ENCODE measurements around the gene MIGA2. TPM values are rescaled to one million over a fixed set of nuclear protein-coding genes. Genes with fewer than 3 reads are reported as not detected.
"Not testable (repeated sequence)": the region's sequence is repeated elsewhere in the genome, so short reads cannot be mapped to it uniquely, and the experiment has no call there.

Gene MIGA2
- total RNA-seq, 1 experiment from 2014 or later = 23.7 TPM

DNA sequence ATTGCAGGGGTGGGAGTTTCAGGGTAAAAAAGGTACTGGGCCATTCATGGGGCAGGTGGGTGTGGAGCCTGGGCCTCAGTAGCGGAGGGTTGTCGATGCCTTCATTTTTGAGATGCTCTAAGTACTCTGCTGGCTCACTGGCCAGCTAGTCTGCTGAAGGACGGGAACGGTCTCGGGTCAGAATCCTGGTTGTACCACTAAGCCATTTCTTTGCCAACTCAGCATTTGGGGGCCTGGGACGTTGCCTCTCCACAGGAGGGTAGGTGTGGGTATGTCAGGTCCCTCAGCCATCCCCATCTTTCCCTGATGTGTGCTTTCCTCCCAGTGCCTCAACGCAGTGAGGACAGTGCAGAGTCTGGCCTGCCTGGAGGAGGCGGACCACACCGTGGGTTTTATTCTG, 33.4 kb upstream of the MIGA2 start:
- ChIA-PET POLR2A (no interaction called here), RAD21 (ENCODE audit: low non-redundant PET in 1 of 2, low total read pairs in 2 of 2, uncharacterized antibody in 2 of 2, unreplicated experiment in 2 of 2) (no interaction called here), CTCF (no interaction called here)
- intact Hi-C loops (cut with micrococcal nuclease) = no loop called here
- no peaks in the 10 kb centered on the region for H3K27me3 ChIP-seq (ENCODE audit: insufficient read depth, low read length)
- H3K9me2 ChIP-seq (ENCODE audit: insufficient read depth) = no peaks in the 10 kb centered on the region
- H3K4me2 ChIP-seq (ENCODE audit: low read length) = no peak overlapping the region
- H3K9ac ChIP-seq (ENCODE audit: low read length) = no peak overlapping the region
- H3K4me1 ChIP-seq (ENCODE audit: control insufficient read depth in 1 of 2, insufficient read depth in 2 of 2, low read length in 2 of 2) = no peaks in the 10 kb centered on the region
- no peaks in the 10 kb centered on the region for H3K79me2 ChIP-seq (ENCODE audit: insufficient read depth, low read length)
- H4K20me1 ChIP-seq (ENCODE audit: insufficient read depth) = no peaks in the 10 kb centered on the region
- TF ChIP-seq, protein P1, sequence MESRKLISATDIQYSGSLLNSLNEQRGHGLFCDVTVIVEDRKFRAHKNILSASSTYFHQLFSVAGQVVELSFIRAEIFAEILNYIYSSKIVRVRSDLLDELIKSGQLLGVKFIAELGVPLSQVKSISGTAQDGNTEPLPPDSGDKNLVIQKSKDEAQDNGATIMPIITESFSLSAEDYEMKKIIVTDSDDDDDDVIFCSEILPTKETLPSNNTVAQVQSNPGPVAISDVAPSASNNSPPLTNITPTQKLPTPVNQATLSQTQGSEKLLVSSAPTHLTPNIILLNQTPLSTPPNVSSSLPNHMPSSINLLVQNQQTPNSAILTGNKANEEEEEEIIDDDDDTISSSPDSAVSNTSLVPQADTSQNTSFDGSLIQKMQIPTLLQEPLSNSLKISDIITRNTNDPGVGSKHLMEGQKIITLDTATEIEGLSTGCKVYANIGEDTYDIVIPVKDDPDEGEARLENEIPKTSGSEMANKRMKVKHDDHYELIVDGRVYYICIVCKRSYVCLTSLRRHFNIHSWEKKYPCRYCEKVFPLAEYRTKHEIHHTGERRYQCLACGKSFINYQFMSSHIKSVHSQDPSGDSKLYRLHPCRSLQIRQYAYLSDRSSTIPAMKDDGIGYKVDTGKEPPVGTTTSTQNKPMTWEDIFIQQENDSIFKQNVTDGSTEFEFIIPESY (IDR thresholded peaks at IDR 0.05; ENCODE audit: extremely low read depth, insufficient replicate concordance, low read length) = no peak
- TF ChIP-seq, protein P2, sequence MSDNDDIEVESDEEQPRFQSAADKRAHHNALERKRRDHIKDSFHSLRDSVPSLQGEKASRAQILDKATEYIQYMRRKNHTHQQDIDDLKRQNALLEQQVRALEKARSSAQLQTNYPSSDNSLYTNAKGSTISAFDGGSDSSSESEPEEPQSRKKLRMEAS (IDR thresholded peaks at IDR 0.05) = no peak
- DNase-seq (ENCODE audit: low read depth, low spot score) (no peak), ATAC-seq (no peak)
- H3K4me3 ChIP-seq (replicated peaks in 1 of 2; ENCODE audit: low read depth in 1 of 2, low read length in 2 of 2) = no peak overlapping the region
- no peaks in the 10 kb centered on the region for H3K9me3 ChIP-seq (ENCODE audit: control insufficient read depth in 1 of 2, insufficient read depth in 1 of 2, low read depth in 1 of 2, low read length in 2 of 2)
- H2AFZ ChIP-seq (ENCODE audit: low read depth, low read length, poor library complexity, severe bottlenecking) = no peak overlapping the region
- no TSS peak for BruUV-seq (replicated peaks)
- H3K36me3 ChIP-seq (ENCODE audit: control insufficient read depth in 1 of 2, insufficient read depth in 2 of 2, low read length in 2 of 2) = peaks cover 27 to 61% of the 10 kb centered on the region in 2 experiments; a peak in 3 of 4 replicates
- no peak overlapping the region for H3K27ac ChIP-seq (ENCODE audit: low read depth, low read length)

DNA sequence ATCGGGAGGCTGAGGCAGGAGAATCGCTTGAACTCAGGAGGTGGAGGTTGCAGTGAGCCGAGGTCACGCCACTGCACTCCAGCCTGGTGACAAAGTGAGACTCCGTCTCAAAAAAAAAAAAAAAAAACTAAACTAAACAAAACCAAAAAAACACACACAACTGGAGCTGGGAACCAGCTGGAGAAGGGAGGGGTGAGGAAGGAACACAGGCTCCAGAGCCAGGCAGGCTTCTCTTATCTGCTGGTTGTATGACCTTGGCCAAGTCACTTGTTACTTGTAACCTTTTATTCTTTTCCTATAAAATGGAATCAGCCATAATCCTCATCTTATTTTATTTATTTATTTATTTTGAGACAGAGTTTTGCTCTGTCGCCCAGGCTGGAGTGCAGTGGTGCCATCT, 32.3 kb upstream of the MIGA2 start:
- POLR2A ChIA-PET = not testable (repeated sequence)

More for the DNA sequence above, 32.3 kb upstream of the MIGA2 start:
- H2AFZ ChIP-seq (ENCODE audit: low read depth, low read length, poor library complexity, severe bottlenecking); H3K9me3 ChIP-seq (ENCODE audit: control insufficient read depth in 1 of 2, insufficient read depth in 1 of 2, low read depth in 1 of 2, low read length in 2 of 2); H3K79me2 ChIP-seq (ENCODE audit: insufficient read depth, low read length); RAD21 ChIA-PET (ENCODE audit: low non-redundant PET in 1 of 2, low total read pairs in 2 of 2, uncharacterized antibody in 2 of 2, unreplicated experiment in 2 of 2); H3K27ac ChIP-seq (ENCODE audit: low read depth, low read length); ATAC-seq; DNase-seq (ENCODE audit: low read depth, low spot score); BruUV-seq (replicated peaks); intact Hi-C loops (cut with micrococcal nuclease); H3K27me3 ChIP-seq (ENCODE audit: insufficient read depth, low read length); CTCF ChIA-PET; H3K4me3 ChIP-seq (replicated peaks in 1 of 2; ENCODE audit: low read depth in 1 of 2, low read length in 2 of 2); H4K20me1 ChIP-seq (ENCODE audit: insufficient read depth); H3K4me2 ChIP-seq (ENCODE audit: low read length); H3K9me2 ChIP-seq (ENCODE audit: insufficient read depth); H3K9ac ChIP-seq (ENCODE audit: low read length); H3K4me1 ChIP-seq (ENCODE audit: control insufficient read depth in 1 of 2, insufficient read depth in 2 of 2, low read length in 2 of 2): not testable (repeated sequence)
- peaks cover 27 to 53% of the 10 kb centered on the region in 2 experiments; a peak in 3 of 4 replicates for H3K36me3 ChIP-seq (ENCODE audit: control insufficient read depth in 1 of 2, insufficient read depth in 2 of 2, low read length in 2 of 2)
